Stimulated activated CD8-positive, alpha-beta memory T cell treated with anti-CD3 and anti-CD28 coated beads, Interleukin-15, amount 100 ng/mL, for 48 hours (primary cell): ENCODE measurements around the gene SNRK.
A peak's percentile ranks its signal among the peaks of the same experiment; 100 is the strongest.

Source experiments
- DNase-seq, 2 donors: peaks; one replicate each; pipeline ENCODE4 v3.0.0-alpha.2; 2020; ENCODE audit warnings: low read depth in 2 of 2

The SNRK gene

DNA sequence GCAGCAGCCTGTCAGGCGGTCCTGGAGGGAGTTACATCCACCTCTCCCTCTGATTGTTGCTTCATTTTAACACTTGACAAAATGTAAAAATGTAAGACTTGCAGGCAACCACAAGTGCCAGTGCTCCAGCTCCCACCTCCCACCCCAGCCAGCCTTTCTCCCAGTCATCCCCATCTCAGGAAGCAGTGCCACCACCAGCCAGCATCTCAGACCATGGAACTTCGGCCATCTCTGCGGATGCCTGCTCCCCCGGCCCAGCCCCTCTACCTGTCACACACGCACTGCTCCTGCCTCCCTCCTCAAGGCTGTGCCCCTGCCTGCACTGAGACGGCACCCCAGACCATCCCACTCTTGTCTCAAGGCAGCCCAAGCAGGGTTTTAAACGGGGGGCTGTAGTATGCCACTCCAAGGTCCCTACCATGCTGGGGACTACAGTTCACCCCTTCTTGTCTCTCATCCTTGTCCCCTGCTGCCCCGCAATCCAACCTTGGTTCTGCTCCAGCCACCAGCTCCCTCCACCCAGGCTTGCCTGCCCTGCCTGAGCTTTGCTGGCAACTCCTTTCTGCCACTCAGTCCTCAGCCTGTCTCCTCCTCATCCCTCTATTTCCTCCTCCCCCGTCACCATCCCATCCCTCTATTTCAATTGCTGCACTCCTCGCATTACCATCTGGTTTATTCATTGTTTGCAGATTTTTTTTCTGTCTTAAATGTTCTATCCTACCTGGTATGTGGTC lies 85.8 kb downstream of the SNRK start:
- DNase-seq = no peak

DNA sequence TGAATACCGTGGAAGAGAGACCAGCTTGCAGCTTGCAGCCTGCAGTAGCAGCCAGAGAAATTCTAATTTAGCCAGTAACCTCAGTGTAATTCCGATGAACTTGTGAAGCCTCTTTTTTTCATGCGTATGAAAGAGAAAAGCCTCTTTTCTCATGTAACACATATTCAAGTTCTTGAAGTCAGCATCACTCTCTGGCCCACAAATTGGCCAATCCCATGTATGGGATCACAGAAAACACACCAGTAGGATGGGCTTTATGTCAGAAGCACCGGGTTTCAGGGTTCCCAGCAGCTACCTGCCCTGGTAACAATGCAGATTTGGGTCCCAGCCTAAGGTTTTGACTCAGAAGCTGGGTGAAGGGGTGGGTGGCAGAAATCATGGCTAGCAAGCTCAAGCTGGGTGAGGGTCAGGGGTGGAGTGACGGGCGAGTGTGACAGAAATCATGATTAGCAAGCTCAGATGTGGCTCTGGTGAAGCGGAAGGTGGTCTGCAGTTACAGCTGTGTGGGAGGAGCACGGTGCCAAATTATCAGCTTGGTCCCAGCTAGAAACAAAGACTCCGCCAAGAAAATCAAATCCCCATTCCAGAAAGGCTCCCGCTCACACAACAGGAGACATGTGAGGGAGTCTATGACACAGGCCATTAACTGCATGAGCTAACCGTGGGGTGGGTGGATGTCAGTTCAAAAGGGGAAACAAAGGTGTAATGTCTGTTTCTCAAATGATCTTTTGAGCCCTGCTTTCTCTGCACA lies 86.6 kb downstream of the SNRK start:
- no peak for DNase-seq

DNA sequence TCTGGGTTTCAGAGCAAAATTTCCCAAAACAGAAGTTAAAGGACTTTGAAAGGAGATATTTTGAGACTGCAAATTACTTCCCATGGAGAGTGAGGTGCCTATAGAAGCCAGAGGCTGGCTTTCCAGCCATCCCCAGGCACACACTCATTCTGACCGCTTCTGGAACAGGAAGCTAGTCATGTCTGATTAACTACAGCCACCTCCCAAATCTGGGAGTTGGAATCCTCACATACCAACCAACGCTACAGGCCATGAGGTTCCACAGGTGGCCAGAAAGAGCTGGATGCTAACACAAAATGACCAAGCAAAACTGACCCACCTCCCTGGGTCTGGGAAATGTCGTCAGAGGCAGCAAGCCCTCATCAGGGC lies 87.2 kb downstream of the SNRK start:
- DNase-seq = no peak

DNA sequence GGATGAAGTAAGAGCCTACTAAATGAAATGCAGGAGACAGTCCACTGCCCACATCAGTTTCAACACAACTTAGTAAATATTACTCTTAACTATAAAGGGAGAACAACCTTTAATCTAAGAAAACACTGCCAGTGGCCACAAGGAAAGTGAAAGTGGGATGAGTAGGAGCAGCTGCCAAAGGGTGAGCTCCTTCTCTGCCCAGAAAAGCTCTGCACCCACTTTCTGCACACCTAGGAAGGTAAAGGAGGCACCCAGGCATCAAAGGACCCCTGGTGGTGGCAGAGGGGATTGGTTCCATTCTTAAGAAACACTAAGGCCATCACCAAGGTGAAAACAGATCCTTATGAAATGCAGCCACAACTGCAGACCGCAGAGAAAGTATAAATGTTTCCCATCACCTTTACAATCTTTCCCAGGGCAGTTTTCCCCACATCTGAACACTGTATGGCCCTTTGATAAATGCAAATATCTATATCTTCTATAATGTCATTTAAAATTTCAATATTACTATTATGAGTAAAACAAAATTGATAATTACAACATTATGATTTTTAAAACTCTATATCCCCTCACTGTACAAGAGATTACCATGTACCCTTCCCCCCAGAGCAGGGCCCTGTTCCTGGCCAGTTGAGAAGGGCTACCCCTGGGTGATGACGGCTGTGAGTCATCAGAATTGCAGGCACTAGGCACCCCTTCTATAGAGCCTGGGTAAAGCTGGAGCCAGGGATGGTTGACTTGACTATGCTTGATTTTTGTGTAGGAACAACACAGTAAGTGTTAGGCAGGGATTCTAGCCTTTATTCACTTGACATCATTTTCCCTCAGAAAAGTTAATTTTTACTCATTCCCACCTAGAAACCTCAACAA lies 92.0 kb downstream of the SNRK start:
- DNase-seq = peak; percentile 28 to 35

DNA sequence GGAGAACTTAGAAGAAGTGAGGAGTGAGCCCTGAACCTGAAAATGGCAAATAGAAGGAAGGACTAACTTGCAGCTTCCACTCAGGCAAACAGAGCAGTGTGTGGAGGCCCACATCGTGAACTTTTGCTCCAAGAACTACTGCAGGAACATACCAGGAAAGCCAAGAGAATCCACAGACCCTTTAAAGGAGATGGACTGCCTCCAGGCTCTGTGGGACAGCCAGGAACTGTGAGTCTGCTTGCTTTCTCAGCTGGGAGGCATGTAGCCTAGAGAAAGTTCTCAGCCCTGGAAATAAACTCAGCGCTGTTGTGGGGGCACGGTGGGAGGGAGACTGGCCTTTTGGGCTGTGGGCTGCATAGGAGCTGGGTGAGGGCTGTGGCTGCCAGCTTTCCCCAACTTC lies 93.0 kb downstream of the SNRK start:
- DNase-seq = no peak

DNA sequence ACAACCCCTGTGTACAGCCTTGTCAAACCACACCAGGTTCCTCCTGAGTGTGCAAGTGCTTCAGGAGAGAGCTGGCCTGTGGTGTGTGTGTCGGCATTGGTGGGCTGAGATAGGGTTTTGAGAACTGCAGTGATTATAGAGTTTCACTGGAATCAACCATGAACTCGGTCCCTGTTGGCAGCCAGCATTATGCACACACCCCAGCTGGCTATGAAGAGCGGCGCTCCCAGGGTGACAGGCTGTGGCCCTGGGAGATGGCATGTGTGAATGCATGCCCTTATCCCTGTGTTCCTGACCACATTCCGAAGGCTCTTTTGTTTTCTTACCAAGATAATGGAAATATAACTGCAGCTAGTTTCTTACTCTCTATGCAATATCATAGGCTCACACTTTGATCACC lies 101.8 kb downstream of the SNRK start:
- DNase-seq = no peak

DNA sequence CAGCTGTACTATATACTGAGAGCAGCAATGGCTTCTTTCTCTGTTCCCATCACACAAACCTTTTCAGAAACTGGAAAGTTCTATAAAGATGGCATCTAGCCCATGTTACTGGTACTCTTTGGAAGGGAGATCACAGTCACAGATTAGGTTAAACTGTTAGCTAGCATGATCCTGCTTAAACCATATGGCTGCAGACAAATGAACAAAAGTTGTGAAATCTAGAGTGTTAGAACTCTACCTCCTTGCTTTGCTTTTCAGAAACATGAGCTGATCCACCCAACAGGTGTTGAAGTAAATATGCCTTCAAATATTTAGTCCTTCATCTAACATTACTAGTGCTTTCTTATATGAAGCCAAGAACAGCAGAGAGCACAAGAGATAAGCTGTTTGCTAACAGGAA lies 102.6 kb downstream of the SNRK start:
- no peak for DNase-seq

DNA sequence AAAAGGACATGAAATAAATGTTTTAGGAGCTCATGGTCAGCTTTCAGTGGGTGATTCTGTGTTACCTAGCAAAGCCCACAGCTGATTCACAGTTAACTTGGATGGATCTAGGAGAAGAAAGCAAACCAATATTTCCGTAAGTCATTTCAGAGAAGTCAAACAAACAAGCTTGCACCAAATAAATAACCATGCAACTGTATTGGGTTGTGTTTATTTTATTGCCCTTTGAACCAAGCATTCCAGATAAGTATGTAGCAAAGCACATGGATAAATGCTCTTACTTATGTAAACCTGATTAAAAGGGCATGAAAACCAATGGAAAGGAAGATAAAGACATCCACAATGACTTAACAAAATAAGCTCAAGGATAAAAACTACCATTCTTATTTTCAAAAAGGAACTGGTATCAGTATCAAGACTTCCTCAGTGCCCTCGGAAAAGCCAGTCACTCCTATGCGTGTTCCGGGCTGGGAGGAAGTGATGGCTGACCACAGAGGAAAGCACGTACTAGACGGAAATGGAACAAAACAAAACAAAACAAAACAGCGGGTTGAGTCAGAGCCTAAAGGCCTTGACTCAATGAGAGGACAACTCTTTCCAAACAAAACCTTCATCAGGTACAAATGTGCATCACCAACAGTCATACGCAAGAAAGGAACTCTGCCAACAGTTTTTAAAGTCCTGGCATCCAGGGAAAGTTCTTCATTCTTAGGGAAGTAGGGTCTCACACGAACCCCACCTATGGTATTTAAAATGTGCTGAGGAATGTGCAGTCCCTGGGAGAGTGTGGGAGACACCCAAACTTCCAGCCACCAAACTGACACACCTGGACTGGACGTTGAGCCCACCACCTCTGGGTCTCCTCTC lies 103.3 kb downstream of the SNRK start:
- DNase-seq = peak; percentile 49 to 55

DNA sequence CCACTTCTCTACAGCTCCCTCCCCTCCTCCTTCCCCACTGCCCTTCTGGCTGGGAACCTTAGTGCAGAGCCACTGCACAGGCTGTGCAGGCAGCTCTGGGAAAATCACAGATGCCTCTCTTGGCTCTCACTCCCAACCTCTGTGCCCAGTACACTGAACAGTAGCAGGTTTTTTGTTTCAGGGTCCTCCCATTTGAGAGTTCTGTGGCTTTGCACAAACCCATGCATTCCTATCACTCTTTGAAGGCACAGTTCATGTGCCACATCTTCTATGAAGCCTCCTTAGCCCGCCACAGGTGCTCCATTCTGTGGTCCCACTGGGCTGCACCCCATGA lies 103.9 kb downstream of the SNRK start:
- DNase-seq = no peak

DNA sequence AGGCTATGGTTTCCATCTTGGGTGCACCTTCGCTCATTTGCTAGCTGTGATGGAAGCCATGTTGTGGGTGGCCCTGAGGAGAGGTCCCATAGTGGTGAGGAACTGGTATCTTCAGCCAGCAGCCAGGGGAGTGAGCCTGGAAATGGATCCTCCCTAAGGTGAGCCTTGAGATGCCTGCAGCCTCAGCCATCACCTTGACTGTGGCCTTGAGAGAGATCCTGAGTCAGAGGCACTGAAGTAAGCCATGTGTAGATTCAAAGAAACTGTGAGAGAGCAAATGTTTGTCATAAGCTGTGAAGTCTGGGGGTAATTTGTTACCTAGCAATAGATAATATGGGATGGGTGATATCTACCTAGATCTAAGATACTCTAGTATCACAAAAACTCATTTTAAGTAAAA lies 105.3 kb downstream of the SNRK start:
- no peak for DNase-seq

DNA sequence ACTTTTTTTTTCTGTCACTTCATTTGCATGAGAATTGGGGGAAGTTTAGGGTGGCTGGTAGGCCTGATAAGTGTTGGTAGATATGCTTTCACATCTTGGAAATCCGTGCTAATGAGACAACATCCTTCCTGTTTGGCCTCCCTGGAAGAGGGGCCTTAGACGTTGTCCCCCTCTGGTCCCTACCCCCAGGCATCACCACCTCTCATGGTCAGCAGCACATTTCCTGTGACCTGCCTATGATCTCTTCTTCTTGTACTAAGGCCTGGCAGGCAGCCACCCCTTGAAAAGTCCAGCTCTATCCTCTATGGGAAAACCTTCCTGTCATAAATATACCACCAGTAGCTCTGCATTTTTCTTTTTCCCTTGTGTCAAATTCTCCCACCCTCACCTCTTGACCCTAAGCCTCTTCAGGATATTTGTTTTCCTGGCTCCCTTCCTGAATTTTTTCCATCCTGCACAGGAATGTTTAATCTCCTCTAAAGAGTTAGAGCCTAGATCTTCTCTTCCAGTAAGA lies 107.8 kb downstream of the SNRK start:
- no peak for DNase-seq

DNA sequence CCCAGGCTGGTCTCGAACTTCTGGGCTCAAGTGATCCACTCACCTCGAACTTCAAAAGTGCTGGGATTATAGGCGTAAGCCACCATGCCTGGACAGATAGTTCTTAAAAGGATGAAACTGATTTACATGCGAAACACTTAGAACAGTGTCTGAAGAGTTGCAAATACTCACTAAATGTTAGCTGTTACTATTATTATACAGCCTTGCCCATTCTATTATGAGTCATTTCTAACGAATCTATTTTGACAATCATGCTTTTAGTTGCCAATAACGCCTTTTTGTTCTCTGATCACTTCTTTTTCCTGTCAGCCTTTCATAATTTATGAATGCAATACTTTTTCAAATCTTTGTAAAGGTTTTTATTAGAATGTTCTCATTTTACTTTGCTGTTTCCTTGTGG lies 112.7 kb downstream of the SNRK start:
- DNase-seq = no peak

DNA sequence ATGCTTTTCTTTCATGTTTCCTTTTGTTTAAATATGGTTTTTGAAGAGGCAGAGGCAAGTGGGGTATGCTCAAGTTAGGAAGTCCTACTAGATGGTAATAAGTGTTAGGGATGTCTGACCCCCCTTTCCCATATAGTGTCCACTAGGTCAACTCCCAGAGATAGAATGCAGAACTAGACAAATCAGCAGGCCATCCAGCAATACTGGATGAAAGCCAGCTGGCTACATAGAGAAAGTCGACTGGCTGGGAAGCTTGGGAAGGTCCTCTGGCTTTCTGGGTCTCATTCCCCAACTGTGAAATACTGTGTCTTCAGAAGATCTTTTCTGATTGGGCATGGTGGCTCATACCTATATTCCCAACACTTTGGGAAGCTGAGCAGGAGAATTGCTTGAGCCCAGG lies 113.8 kb downstream of the SNRK start:
- DNase-seq = no peak
